HepG2 (cell line): ENCODE data around the gene TMBIM1. TPM values are rescaled to one million over a fixed set of nuclear protein-coding genes. Genes with fewer than 3 reads are reported as not detected.

Source experiments
- SSRP1 ChIP-seq: IDR thresholded peaks from 2 replicates; pipeline ENCODE4 v1.6.1; 2016; ENCODE audit warnings: control low read depth
- polyA plus RNA-seq, 8 experiments: library from polyadenylated mRNA; depleted of rRNA in 3 of 8; stranded (reverse) in 7 of 8; unstranded in 1 of 8; fragments of >200 nt; fragmentation: Illumina TruSeq in 4 of 8; extraction: Trizol in 4 of 8; gene quantifications; 2 replicates each; pipeline versions ENCODE4 v1.2.1 to v1.2.3, GENCODE V29; 2011 to 2016; ENCODE audit warnings: low read depth in 4 of 8, missing spikeins in 1 of 8, mixed read lengths in 1 of 8; ENCODE audit not compliant: insufficient read depth in 1 of 8
- total RNA-seq, 5 experiments: library from RNA; depleted of rRNA; stranded (reverse); fragments of >200 nt; fragmentation: Illumina TruSeq; extraction: Trizol; gene quantifications; 2 replicates each; pipeline ENCODE4 v1.2.3, GENCODE V29; 2016; ENCODE audit warnings: low read depth in 1 of 5
- TF ChIP-seq, protein P1 (sequence below): sonication (generic); formaldehyde crosslinking; IDR thresholded peaks from 2 replicates; pipeline ENCODE4 v1.9.0; 2021; ENCODE audit warnings: mild to moderate bottlenecking, missing genetic modification reagents
- TF ChIP-seq, protein P2 (sequence below): sonication (generic); formaldehyde crosslinking; IDR thresholded peaks from 2 replicates; pipeline ENCODE4 v1.5.1; 2020; ENCODE audit warnings: missing genetic modification reagents, mild to moderate bottlenecking, borderline replicate concordance
- TF ChIP-seq, protein P3 (sequence below): sonication (generic); formaldehyde crosslinking; conservative IDR thresholded peaks from 2 replicates; pipeline ENCODE4 v1.8.0; 2022; ENCODE audit warnings: mild to moderate bottlenecking, moderate library complexity, missing genetic modification reagents
- TF ChIP-seq, protein P4 (sequence below): sonication (generic); formaldehyde crosslinking; IDR thresholded peaks from 2 replicates; pipeline ENCODE4 v1.4.0; 2020; ENCODE audit warnings: missing genetic modification reagents
- TF ChIP-seq, protein P5 (sequence below): IDR thresholded peaks from 2 replicates; pipeline ENCODE4 v1.4.0; 2020; ENCODE audit warnings: mild to moderate bottlenecking, missing genetic modification reagents
- TF ChIP-seq, protein P6 (sequence below): sonication (generic); formaldehyde crosslinking; IDR thresholded peaks from 2 replicates; pipeline ENCODE4 v1.4.0; 2020; ENCODE audit warnings: mild to moderate bottlenecking, missing genetic modification reagents

Gene TMBIM1
- total and polyA plus RNA-seq, 2 of the 13 experiments (the other 11 are each of a cell fraction or from before 2014, with no cell fraction given): 127 to 139 TPM

DNA sequence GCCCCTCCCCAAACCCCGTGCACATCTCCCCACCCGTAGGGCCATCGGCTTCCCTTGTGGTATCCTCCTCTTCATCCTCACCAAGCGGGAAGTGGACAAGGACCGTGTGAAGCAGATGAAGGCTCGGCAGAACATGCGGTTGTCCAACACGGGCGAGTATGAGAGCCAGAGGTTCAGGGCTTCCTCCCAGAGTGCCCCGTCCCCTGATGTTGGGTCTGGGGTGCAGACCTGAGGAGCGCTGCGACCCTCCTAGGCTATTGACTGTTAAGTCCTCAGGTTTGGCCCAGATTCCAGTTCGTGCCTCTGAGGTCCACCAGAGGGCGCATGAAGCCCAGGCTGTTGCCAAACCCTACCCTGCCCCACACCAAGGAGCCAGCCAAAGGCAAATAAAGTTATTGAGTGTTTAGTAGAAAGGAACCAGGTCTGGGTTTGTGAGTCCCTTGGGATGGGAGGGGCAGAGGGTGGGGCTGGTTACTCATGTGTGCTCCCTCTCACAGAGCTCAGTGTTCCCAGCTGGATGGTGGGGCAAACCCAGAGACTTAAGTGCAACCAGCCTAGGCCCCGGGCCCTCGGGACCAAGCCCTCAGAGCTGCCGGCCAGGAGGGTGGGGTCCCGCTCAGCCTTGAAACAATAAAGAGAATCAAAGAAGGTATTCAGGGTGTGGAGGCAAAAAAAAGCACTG lies 19.6 kb downstream of the TMBIM1 start (continued):
- TF ChIP-seq, protein P1, sequence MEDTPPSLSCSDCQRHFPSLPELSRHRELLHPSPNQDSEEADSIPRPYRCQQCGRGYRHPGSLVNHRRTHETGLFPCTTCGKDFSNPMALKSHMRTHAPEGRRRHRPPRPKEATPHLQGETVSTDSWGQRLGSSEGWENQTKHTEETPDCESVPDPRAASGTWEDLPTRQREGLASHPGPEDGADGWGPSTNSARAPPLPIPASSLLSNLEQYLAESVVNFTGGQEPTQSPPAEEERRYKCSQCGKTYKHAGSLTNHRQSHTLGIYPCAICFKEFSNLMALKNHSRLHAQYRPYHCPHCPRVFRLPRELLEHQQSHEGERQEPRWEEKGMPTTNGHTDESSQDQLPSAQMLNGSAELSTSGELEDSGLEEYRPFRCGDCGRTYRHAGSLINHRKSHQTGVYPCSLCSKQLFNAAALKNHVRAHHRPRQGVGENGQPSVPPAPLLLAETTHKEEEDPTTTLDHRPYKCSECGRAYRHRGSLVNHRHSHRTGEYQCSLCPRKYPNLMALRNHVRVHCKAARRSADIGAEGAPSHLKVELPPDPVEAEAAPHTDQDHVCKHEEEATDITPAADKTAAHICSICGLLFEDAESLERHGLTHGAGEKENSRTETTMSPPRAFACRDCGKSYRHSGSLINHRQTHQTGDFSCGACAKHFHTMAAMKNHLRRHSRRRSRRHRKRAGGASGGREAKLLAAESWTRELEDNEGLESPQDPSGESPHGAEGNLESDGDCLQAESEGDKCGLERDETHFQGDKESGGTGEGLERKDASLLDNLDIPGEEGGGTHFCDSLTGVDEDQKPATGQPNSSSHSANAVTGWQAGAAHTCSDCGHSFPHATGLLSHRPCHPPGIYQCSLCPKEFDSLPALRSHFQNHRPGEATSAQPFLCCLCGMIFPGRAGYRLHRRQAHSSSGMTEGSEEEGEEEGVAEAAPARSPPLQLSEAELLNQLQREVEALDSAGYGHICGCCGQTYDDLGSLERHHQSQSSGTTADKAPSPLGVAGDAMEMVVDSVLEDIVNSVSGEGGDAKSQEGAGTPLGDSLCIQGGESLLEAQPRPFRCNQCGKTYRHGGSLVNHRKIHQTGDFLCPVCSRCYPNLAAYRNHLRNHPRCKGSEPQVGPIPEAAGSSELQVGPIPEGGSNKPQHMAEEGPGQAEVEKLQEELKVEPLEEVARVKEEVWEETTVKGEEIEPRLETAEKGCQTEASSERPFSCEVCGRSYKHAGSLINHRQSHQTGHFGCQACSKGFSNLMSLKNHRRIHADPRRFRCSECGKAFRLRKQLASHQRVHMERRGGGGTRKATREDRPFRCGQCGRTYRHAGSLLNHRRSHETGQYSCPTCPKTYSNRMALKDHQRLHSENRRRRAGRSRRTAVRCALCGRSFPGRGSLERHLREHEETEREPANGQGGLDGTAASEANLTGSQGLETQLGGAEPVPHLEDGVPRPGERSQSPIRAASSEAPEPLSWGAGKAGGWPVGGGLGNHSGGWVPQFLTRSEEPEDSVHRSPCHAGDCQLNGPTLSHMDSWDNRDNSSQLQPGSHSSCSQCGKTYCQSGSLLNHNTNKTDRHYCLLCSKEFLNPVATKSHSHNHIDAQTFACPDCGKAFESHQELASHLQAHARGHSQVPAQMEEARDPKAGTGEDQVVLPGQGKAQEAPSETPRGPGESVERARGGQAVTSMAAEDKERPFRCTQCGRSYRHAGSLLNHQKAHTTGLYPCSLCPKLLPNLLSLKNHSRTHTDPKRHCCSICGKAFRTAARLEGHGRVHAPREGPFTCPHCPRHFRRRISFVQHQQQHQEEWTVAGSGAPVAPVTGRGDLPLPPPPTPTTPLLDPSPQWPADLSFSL (CRISPR knock-in tag): no peak
- peak; percentile 96; the same call in 1 of the 2 replicates for TF ChIP-seq SSRP1 (CRISPR knock-in tag)
- TF ChIP-seq, protein P2, sequence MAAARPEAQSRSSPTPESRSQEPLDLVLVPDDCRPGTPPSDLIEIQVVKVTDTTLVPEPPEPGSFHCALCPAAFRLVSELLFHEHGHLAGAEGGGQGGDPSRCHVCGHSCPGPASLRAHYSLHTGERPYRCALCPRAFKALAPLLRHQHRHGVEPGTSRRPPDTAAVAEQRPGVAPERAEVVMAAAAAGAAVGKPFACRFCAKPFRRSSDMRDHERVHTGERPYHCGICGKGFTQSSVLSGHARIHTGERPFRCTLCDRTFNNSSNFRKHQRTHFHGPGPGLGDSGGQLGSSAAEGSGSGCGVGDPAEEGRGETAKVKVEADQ (CRISPR knock-in tag): peak; percentile 68; the same call in 1 of the 2 replicates
- TF ChIP-seq, protein P3, sequence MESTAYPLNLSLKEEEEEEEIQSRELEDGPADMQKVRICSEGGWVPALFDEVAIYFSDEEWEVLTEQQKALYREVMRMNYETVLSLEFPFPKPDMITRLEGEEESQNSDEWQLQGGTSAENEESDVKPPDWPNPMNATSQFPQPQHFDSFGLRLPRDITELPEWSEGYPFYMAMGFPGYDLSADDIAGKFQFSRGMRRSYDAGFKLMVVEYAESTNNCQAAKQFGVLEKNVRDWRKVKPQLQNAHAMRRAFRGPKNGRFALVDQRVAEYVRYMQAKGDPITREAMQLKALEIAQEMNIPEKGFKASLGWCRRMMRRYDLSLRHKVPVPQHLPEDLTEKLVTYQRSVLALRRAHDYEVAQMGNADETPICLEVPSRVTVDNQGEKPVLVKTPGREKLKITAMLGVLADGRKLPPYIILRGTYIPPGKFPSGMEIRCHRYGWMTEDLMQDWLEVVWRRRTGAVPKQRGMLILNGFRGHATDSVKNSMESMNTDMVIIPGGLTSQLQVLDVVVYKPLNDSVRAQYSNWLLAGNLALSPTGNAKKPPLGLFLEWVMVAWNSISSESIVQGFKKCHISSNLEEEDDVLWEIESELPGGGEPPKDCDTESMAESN (CRISPR knock-in tag): 0 out of 2 replicates have a peak, but pooled peaks have one; percentile 47
- TF ChIP-seq, protein P4, sequence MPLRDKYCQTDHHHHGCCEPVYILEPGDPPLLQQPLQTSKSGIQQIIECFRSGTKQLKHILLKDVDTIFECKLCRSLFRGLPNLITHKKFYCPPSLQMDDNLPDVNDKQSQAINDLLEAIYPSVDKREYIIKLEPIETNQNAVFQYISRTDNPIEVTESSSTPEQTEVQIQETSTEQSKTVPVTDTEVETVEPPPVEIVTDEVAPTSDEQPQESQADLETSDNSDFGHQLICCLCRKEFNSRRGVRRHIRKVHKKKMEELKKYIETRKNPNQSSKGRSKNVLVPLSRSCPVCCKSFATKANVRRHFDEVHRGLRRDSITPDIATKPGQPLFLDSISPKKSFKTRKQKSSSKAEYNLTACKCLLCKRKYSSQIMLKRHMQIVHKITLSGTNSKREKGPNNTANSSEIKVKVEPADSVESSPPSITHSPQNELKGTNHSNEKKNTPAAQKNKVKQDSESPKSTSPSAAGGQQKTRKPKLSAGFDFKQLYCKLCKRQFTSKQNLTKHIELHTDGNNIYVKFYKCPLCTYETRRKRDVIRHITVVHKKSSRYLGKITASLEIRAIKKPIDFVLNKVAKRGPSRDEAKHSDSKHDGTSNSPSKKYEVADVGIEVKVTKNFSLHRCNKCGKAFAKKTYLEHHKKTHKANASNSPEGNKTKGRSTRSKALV: 0 out of 2 replicates have a peak, but pooled peaks have one; percentile 33
- TF ChIP-seq, protein P5, sequence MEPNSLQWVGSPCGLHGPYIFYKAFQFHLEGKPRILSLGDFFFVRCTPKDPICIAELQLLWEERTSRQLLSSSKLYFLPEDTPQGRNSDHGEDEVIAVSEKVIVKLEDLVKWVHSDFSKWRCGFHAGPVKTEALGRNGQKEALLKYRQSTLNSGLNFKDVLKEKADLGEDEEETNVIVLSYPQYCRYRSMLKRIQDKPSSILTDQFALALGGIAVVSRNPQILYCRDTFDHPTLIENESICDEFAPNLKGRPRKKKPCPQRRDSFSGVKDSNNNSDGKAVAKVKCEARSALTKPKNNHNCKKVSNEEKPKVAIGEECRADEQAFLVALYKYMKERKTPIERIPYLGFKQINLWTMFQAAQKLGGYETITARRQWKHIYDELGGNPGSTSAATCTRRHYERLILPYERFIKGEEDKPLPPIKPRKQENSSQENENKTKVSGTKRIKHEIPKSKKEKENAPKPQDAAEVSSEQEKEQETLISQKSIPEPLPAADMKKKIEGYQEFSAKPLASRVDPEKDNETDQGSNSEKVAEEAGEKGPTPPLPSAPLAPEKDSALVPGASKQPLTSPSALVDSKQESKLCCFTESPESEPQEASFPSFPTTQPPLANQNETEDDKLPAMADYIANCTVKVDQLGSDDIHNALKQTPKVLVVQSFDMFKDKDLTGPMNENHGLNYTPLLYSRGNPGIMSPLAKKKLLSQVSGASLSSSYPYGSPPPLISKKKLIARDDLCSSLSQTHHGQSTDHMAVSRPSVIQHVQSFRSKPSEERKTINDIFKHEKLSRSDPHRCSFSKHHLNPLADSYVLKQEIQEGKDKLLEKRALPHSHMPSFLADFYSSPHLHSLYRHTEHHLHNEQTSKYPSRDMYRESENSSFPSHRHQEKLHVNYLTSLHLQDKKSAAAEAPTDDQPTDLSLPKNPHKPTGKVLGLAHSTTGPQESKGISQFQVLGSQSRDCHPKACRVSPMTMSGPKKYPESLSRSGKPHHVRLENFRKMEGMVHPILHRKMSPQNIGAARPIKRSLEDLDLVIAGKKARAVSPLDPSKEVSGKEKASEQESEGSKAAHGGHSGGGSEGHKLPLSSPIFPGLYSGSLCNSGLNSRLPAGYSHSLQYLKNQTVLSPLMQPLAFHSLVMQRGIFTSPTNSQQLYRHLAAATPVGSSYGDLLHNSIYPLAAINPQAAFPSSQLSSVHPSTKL: no peak
- TF ChIP-seq, protein P6, sequence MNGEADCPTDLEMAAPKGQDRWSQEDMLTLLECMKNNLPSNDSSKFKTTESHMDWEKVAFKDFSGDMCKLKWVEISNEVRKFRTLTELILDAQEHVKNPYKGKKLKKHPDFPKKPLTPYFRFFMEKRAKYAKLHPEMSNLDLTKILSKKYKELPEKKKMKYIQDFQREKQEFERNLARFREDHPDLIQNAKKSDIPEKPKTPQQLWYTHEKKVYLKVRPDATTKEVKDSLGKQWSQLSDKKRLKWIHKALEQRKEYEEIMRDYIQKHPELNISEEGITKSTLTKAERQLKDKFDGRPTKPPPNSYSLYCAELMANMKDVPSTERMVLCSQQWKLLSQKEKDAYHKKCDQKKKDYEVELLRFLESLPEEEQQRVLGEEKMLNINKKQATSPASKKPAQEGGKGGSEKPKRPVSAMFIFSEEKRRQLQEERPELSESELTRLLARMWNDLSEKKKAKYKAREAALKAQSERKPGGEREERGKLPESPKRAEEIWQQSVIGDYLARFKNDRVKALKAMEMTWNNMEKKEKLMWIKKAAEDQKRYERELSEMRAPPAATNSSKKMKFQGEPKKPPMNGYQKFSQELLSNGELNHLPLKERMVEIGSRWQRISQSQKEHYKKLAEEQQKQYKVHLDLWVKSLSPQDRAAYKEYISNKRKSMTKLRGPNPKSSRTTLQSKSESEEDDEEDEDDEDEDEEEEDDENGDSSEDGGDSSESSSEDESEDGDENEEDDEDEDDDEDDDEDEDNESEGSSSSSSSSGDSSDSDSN (CRISPR knock-in tag): peak; percentile 30; the same call in 1 of the 2 replicates
